Stimulated activated CD8-positive, alpha-beta memory T cell treated with anti-CD3 and anti-CD28 coated beads, Interleukin-12 subunit alpha, Interleukin-12 subunit beta, amount 100 ng/mL, for 1 hour (primary cell): ENCODE measurements around the gene PSMA7.

ENCODE experiments used
- DNase-seq: peaks from one replicate; pipeline ENCODE4 v3.0.0-alpha.2; 2020; ENCODE audit warnings: low read depth

The PSMA7 gene

DNA sequence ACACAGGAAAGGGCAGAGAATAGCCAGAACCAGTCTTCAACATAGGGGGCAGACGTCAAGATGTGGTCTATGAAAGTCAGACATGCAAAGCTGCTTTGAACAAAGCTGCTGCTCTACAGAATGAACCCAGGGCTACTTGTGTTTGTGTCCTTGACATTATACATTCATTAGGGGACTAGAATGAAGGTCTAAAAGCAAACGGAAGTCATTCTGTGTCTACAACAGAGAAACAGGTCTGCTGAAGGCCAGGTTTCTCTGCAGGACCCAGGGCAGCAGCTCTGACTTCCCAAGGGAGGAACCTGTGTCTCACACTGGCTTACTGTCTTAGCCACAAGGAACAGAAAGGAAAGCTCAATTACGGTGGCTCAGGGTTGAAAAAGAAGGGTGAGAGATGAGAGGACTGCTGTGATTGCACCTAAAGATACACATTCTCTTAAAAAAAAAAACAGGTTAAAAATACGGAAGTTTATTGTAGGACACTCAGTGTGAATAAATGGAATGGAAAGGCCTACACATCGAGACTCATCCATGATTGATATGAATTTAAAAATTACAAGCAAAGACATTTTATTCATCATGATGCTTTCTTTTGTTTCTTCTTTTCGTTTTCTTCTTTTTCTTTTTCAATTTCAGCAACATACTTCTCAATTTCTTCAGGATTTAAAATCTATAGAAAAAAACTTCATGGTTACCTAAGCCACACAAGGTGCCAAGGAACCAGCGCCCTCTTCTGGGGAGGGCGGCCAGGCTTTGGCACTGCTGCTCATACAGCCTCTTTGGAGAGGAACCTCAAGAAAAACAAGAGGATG lies 6.7 kb downstream of the PSMA7 start:
- DNase-seq = peak; percentile 54

DNA sequence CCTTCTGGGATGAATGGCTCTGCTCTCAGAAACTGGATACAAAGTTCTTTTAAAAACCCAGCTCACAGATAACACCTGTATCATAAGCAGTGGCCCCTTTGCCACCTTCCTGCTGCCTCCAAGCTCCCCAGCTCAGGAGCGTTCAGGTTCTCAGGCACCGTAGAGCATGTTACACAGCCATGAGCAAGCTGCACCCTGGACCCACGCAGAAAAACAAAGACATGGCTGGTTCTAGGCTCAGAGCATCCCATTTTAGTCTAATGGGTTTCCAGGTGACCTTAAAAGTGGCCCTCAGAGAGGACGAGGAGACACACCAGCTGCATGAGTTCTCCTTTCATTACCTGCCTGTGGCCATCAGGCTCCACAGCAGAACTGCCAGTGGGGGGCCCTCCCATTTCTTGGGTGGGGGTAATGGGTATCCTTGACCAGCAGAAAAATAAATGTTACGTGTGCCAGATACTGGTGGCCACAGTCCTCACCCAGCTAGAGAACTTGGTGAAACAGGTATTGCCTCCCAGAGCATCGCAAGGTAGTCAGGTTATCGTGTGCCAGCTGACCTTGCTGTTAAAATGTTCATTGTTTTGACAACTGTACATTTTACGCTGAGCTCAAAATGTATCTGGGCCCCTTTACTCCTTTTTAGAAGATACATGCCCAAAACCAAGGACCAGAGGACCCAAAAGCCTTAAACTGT lies 7.5 kb downstream of the PSMA7 start:
- no peak for DNase-seq

DNA sequence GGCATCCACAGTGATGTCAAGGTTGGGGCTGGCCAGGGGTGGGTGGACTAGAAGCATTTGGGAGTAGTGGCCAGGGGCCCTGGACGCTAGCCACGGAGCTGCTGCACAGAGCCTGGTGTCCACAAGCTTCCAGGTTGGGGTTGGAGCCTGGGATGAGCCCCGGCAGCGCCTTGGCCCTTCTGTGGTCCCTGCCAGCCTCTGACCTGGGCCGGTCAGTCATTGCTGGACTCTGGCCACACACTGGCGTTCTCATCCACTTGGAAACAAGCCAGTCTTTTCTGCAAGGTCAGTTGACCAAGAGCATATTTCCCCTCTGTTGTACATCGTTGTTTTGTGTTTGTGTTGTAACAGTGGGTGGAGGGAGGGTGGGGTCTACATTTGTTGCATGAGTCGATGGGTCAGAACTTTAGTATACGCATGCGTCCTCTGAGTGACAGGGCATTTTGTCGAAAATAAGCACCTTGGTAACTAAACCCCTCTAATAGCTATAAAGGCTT lies 8.4 kb downstream of the PSMA7 start:
- no peak for DNase-seq

GRCh38 chr20:62133864-62134263 lies 9.3 kb downstream of the PSMA7 start:
- no peak for DNase-seq

- DNase-seq = no peak
These were observed 9.9 kb downstream of the PSMA7 start for GRCh38 chr20:62133051-62133845.

GRCh38 chr20:62132421-62132820 lies 10.8 kb downstream of the PSMA7 start:
- DNase-seq = no peak

GRCh38 chr20:62131560-62132320 lies 11.5 kb downstream of the PSMA7 start:
- DNase-seq = no peak

- DNase-seq = no peak
These were observed 13.3 kb downstream of the PSMA7 start for GRCh38 chr20:62129731-62130531.

DNA sequence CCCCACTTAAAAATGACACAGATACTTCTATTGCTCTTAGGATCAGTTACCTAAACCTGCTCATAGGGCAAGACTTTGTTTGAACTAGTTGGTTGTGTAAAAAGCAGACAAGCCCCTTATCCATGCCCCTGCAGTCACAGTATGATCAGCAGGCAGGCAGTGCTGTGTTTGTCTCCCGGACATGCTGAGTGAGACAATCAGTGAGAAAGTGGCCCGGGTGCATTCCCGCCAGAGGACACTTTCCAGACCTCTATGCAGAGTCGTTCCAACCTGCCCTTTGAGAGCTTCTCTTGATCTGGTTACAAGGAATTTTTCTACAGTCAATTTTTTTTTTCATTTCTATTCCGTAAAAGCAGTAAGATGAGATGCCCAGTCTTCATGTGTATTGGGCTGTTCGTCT lies 14.7 kb downstream of the PSMA7 start:
- no peak for DNase-seq

GRCh38 chr20:62127799-62128198 lies 15.4 kb downstream of the PSMA7 start:
- no peak for DNase-seq

DNA sequence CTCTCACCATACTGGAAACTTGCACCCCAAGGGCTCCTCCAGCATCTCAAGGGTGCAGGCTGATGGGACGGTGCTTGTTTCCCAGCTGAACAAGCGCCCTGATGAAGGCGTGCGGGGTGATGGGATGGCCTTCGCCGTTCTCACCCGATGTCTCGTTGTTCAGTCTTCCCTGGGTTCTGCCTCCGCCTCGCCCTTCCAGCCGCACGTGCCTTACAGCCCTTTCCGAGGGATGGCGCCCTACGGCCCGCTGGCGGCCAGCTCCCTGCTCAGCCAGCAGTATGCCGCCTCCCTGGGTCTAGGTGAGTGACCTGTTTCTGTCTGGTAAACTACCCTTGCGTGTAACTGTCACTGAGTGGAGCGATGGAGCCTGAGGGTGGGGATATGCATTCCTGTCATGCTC lies 17.1 kb downstream of the PSMA7 start:
- DNase-seq = no peak

DNA sequence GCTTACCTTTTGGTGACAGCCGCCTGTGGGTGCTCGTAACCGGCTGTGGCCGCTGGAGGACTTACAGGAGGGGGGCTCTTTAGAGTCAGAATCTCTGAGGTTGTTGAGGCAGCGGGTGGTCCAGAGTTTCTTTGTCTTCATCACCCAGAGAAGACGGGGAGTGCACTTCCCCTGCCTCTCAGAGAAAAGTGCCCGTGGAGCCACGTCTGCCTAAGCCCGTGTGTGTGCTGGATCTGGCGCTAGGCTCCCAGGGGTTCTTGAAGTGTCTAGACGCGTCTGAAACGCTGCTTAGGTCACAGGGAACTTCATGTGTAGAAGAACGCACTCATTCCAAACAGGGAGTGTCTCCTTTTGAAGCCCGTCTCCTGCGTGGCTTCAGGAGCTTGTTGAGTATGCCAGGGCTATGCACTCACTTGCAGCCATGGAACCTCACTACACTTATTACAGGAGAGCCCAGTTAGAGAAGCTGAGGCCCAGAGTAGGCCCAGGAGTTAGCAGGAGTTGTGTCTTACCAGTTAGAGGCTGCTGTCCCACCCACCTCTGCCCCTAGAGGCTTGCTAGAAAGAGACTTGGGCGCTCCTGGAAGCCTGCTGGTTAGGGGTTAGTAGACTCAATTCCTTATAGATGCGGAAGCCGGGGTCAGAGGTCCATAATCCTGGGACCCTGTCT lies 19.6 kb downstream of the PSMA7 start:
- no peak for DNase-seq

DNA sequence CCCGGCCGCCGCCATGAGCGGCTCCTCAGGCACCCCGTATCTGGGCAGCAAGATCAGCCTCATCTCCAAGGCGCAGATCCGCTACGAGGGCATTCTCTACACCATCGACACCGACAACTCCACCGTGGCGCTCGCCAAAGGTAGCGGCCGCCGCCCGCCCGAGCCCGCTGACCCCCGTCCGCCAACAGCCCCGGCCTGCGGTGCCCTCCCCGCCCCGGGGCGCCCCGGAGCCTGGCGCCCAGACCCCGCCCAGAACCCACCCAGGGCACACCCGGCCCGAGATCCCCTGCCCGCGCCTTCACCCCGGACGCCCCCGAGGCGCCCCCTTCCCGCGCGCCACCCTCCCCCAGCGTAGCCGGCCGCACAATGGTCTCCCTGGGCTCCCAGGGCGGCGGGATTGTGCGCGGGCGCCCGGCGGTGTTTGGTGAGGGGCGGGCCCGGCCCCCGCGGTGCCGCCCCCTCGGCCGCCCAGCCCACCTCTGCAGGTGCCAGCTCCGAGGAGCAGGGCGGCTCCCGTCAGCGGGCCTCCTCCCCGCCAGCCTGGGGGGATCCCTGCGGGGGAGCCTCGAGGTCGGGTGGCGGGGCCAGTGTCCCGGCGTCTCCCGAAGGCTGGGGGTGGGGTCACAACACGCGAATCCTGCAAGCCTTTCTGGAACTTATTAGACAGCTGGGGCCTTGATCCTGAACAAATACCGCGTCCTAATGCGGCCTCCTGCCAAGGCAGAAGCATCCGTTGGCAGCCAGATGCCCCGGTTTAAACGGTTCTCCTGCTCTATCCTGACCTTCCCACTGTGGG lies 20.3 kb downstream of the PSMA7 start:
- DNase-seq = no peak

- peak; percentile 90 for DNase-seq
These were observed 21.2 kb downstream of the PSMA7 start, which contains the start of gene LSM14B for GRCh38 chr20:62121776-62122653. LSM14B (plus strand) TSS chr20:62122475; CDS start chr20:62122667, 192 bp downstream.

DNA sequence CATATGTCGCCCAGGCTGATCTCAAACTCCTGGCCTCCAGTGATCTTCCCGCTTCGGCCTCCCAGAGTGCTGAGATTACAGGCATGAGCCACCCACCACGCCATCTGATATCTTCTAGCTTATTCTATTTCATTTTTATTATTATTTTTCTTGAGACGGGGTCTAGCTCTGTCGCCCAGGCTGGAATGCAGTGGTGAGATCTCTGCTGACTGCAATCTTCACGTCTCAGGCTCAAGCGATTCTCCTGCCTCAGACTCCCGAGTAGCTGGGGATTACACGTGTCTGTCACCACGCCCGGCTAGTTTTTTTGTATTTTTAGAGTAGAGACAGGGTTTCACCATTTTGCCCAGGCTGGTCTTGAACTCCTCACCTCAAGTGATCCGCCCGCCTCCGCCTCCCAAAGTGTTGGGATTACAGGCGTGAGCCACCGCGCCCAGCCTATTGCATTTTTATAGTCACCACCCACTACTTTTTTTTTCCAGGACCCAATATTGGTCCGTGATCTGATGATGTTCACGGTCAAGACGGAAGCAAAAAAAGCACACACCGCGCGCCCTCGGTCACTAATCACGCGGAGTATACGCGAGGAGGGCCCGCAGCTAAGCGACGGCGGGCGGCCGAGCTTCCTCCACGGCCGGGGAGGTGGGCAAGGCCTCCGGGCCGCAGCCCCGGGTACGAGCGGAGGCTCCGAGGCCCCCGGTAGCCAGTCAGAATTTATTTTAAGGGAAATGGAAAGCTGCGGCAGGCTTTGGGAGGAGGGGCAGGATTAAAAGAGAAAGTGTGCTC lies 22.0 kb downstream of the PSMA7 start:
- DNase-seq = no peak

DNA sequence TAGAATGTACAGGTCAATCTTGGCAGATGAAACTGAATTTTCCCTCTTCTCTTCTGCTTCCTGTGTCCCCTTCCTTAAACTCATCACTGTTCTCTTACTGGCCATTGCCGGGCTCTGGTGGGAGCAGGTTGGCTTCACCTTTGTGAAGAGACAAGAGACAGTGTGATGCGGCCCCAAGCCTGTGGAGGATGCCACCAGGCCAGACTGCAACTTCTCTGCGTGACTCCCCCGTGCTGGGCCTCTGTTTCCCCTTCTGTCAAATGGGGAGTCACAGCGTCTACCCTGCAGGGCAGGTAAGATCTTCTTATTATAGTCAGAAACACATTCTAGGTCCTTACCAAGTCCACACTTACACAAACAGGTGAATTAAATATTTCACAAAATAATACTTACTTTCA lies 22.8 kb downstream of the PSMA7 start:
- DNase-seq = no peak

DNA sequence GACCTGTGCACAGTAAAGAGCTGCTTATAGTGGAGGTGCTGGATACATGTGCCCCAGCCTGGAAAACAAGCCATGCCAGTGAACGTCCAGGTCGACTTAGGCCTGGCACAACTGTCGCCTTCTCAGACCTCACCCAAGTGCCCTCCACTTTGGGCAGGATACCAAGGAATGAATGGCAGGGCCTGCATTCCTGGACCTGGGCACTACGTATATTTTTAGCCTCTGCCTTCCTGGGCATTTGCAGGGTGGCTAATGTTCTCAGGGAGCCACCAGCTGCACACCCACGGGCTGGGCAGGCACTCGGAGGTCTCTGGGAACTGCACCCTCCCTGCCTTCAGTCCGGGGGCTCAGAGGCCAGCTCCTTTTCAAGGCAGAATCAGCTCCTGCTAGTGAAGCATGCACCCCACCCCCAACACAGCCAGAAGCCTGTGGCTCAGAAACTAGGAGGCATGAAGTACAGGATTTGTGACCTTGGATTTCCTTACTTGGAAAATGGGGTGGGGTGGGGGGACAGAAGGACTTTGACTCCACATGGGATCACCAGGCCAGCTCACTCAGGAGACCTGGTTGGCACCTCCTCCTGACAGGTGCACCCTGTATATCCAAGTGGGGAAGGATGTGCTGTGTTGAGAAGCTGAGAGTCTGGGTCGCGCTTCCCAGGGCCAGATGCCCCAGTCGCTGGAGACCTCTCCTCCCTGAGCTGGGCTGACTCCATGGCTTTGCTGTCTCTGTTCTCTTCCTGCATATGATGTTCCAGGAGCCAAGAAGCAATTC lies 23.4 kb downstream of the PSMA7 start:
- no peak for DNase-seq
